Thyroid gland (tissue), 4 donors: ENCODE measurements around the gene ARL3.

Experiments
- POLR2A ChIP-seq, 2 donors: fragments of 450-650 bp; IDR thresholded peaks; one replicate each; pipeline ENCODE4 v1.6.1; 2017; ENCODE audit warnings: antibody characterized with exemption in 2 of 2, mild to moderate bottlenecking in 2 of 2, moderate library complexity in 1 of 2
- TF ChIP-seq, protein P1 (sequence below), 6 experiments: fragments of 200-600 bp in 3 of 6; fragments of 450-650 bp in 3 of 6; sonication (generic) in 3 of 6; IDR thresholded peaks; one replicate each; pipeline ENCODE4 v1.5.1; 2016 to 2019; ENCODE audit warnings: antibody characterized with exemption in 6 of 6, mild to moderate bottlenecking in 2 of 6, inconsistent platforms in 1 of 6, moderate library complexity in 1 of 6

DNA sequence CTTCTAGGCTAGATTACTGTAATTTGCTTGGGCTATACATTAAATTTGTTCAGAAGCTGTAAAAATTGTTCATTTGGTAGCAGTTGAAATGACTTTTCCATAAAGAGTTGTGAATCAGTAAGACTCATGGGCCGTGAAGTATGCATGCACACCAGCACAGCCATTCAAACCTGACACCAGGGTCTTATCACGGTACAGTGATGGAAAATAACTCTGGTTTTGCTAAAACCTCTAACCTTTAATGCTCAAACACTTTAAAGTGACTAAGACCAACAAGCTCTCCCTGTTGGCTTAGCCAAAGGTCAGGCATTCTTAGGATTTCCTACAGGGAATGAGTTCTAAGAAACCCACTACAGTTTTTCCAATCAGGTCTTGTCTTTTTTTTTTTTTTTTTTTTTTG lies 11.5 kb downstream of the ARL3 start:
- TF ChIP-seq, protein P1, sequence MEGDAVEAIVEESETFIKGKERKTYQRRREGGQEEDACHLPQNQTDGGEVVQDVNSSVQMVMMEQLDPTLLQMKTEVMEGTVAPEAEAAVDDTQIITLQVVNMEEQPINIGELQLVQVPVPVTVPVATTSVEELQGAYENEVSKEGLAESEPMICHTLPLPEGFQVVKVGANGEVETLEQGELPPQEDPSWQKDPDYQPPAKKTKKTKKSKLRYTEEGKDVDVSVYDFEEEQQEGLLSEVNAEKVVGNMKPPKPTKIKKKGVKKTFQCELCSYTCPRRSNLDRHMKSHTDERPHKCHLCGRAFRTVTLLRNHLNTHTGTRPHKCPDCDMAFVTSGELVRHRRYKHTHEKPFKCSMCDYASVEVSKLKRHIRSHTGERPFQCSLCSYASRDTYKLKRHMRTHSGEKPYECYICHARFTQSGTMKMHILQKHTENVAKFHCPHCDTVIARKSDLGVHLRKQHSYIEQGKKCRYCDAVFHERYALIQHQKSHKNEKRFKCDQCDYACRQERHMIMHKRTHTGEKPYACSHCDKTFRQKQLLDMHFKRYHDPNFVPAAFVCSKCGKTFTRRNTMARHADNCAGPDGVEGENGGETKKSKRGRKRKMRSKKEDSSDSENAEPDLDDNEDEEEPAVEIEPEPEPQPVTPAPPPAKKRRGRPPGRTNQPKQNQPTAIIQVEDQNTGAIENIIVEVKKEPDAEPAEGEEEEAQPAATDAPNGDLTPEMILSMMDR (IDR thresholded peaks at IDR 0.05) = no peak
- no peak for TF ChIP-seq POLR2A (IDR thresholded peaks at IDR 0.05)
